Dedifferentiated amniotic fluid mesenchymal stem cell (primary cell): ENCODE results near the gene SELENOK.
A peak's percentile ranks its signal among the peaks of the same experiment; 100 is the strongest.
"Not testable (repeated sequence)": the region's sequence is repeated elsewhere in the genome, so short reads cannot be mapped to it uniquely, and the experiment has no call there.

Experiments
- DNase-seq: peaks from one replicate; pipeline ENCODE4 v3.0.0-alpha.2; 2016; ENCODE audit errors: extremely low spot score

Gene SELENOK

GRCh38 chr3:53891497-53892285, at the start of gene SELENOK:
SELENOK (minus strand) TSS chr3:53891859.
- DNase-seq = peak; percentile 99

GRCh38 chr3:53941184-53941583, 49.5 kb upstream of the SELENOK start:
- DNase-seq = no peak

GRCh38 chr3:53940623-53941022, 49.0 kb upstream of the SELENOK start:
- no peak for DNase-seq

- no peak for DNase-seq
These were observed 48.2 kb upstream of the SELENOK start for GRCh38 chr3:53939813-53940212.

- DNase-seq = no peak
These were observed 47.5 kb upstream of the SELENOK start for GRCh38 chr3:53939086-53939582.

- DNase-seq = peak; percentile 59
These were observed 47.0 kb upstream of the SELENOK start for GRCh38 chr3:53938645-53939044.

GRCh38 chr3:53936347-53936746, 44.7 kb upstream of the SELENOK start:
- no peak for DNase-seq

GRCh38 chr3:53935283-53935901, 43.7 kb upstream of the SELENOK start:
- no peak for DNase-seq

GRCh38 chr3:53927208-53927872, 35.7 kb upstream of the SELENOK start:
- not testable (repeated sequence) for DNase-seq

- no peak for DNase-seq
These were observed 29.6 kb upstream of the SELENOK start for GRCh38 chr3:53921296-53921695.

- DNase-seq = no peak
These were observed 28.1 kb upstream of the SELENOK start for GRCh38 chr3:53919741-53920140.

- no peak for DNase-seq
These were observed 21.7 kb upstream of the SELENOK start for GRCh38 chr3:53913401-53913800.

GRCh38 chr3:53902711-53903110, 11.1 kb upstream of the SELENOK start:
- no peak for DNase-seq

GRCh38 chr3:53902067-53902466, 10.4 kb upstream of the SELENOK start:
- no peak for DNase-seq

GRCh38 chr3:53900666-53901331, 9.1 kb upstream of the SELENOK start:
- no peak for DNase-seq

- DNase-seq = no peak
These were observed 8.1 kb upstream of the SELENOK start for GRCh38 chr3:53899750-53900149.

GRCh38 chr3:53892286-53892637, 603 bp upstream of the SELENOK start:
- DNase-seq = no peak

GRCh38 chr3:53890726-53891475, 758 bp downstream of the SELENOK start:
- no peak for DNase-seq

GRCh38 chr3:53888232-53888631, 3.4 kb downstream of the SELENOK start:
- no peak for DNase-seq

GRCh38 chr3:53887446-53887845, 4.2 kb downstream of the SELENOK start:
- DNase-seq = no peak

GRCh38 chr3:53885239-53885638, 6.4 kb downstream of the SELENOK start:
- no peak for DNase-seq
